Activated B cell treated with CpG ODN at 0.5 μM for 24 hours (primary cell): ENCODE measurements around the gene SPARCL1. TPM values are rescaled to one million over a fixed set of nuclear protein-coding genes. Genes with fewer than 3 reads are reported as not detected.
"Not testable (repeated sequence)": the region's sequence is repeated elsewhere in the genome, so short reads cannot be mapped to it uniquely, and the experiment has no call there.

Source experiments
- ATAC-seq: fragments of 200-7000 bp; cut with Tn5 transposase; one replicate; pipeline ENCODE4 v1.10.0; 2021; ENCODE audit warnings: low read depth, mild to moderate bottlenecking, moderate library complexity
- CTCF ChIA-PET: fragments of 350-600 bp; sonication (Branson Sonifier 250); formaldehyde crosslinking; loops from one replicate; lab custom pipeline; 2021; ENCODE audit warnings: antibody characterized with exemption; lab: Charles Lee
- POLR2A ChIA-PET: fragments of 350-600 bp; sonication (Branson Sonifier 250); formaldehyde crosslinking; loops from one replicate; lab custom pipeline; 2021; ENCODE audit warnings: antibody characterized with exemption; lab: Charles Lee
- DNase-seq: peaks from one replicate; pipeline ENCODE4 v3.0.0; 2022
- H3K27ac Mint-ChIP-seq: one replicate; pipeline ENCODE4 v1.8.0; 2020; ENCODE audit warnings: mixed read lengths
- H3K27me3 Mint-ChIP-seq: one replicate; pipeline ENCODE4 v1.8.0; 2021; ENCODE audit warnings: mixed read lengths
- H3K36me3 Mint-ChIP-seq: one replicate; pipeline ENCODE4 v1.8.0; 2021; ENCODE audit warnings: low read depth, mixed read lengths
- H3K4me1 Mint-ChIP-seq: one replicate; pipeline ENCODE4 v1.8.0; 2021; ENCODE audit warnings: mixed read lengths
- H3K4me3 Mint-ChIP-seq: one replicate; pipeline ENCODE4 v1.8.0; 2020; ENCODE audit warnings: mild to moderate bottlenecking, mixed read lengths
- H3K9me3 Mint-ChIP-seq: one replicate; pipeline ENCODE4 v1.8.0; 2020; ENCODE audit warnings: mixed read lengths
- CTCF ChIP-seq: fragments of 200-600 bp; IDR thresholded peaks from one replicate; pipeline ENCODE4 v1.8.0; 2022; ENCODE audit warnings: antibody characterized with exemption, mild to moderate bottlenecking
- intact Hi-C: fragments of 100-400 bp; cut with micrococcal nuclease; formaldehyde crosslinking; loops from one replicate; pipeline ENCODE4 v1.15.1; 2024
- total RNA-seq: library from RNA; stranded (reverse); gene quantifications from 2 replicates; pipeline ENCODE4 v1.2.3, GENCODE V29; 2022

The SPARCL1 gene
- total RNA-seq, 1 donor from 2014 or later = not detected

DNA sequence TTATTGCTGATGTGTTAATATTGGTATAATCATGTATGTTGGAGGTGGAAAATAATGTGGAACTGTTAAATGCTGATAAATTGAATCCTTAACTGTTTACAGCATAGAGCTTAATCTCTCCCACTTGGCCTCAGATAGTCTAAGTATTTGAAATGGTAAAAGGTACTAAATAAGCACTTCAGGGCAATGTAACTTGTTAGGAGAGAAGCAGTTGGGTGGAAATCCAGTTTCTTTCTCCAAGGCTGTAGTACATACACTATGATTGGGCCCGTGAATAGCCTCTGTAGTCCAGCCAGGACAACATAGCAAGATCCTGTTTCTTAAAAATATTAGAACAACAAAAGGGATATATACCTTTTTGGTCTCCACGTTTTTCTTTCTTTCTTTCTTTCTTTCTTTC lies 67.1 kb downstream of the SPARCL1 start:
- Mint-ChIP-seq H3K36me3 (peaks cover 27% of the 10 kb centered on the region), H3K9me3 (peaks cover 2% of the 10 kb centered on the region), H3K4me1 (no peaks in the 10 kb centered on the region), H3K27ac (no peak overlapping the region), H3K27me3 (no peaks in the 10 kb centered on the region), H3K4me3 (no peak overlapping the region)
- no peak for TF ChIP-seq CTCF
- POLR2A ChIA-PET = no interaction called here
- CTCF ChIA-PET = interaction anchor here (3.3 kb wide), 1 partner anchor 86 kb away, joined by 12 read pairs; no protein-coding TSS in a partner anchor
- ATAC-seq (no peak), DNase-seq (no peak)
- intact Hi-C loops = no loop called here

- H3K4me1 Mint-ChIP-seq = no peaks in the 10 kb centered on the region
- CTCF ChIA-PET = interaction anchor here (3.3 kb wide), 1 partner anchor 86 kb away, joined by 12 read pairs; no protein-coding TSS in a partner anchor
- ATAC-seq = no peak
- POLR2A ChIA-PET = no interaction called here
- intact Hi-C loops = no loop called here
- peaks cover 2% of the 10 kb centered on the region for H3K9me3 Mint-ChIP-seq
- TF ChIP-seq CTCF = no peak
- no peak for DNase-seq
- H3K27me3 Mint-ChIP-seq = no peaks in the 10 kb centered on the region
- no peak overlapping the region for H3K27ac Mint-ChIP-seq
- H3K36me3 Mint-ChIP-seq = peaks cover 27% of the 10 kb centered on the region
- no peak overlapping the region for H3K4me3 Mint-ChIP-seq
These were observed 67.9 kb downstream of the SPARCL1 start for GRCh38 chr4:87461281-87461700.

GRCh38 chr4:87458913-87459312 lies 70.3 kb downstream of the SPARCL1 start:
- no peak for ATAC-seq
- Mint-ChIP-seq H3K27ac (no peak overlapping the region), H3K9me3 (peaks cover 2% of the 10 kb centered on the region), H3K36me3 (peaks cover 45% of the 10 kb centered on the region), H3K4me1 (no peaks in the 10 kb centered on the region), H3K4me3 (no peak overlapping the region), H3K27me3 (no peaks in the 10 kb centered on the region)
- no peak for TF ChIP-seq CTCF
- POLR2A ChIA-PET = no interaction called here
- DNase-seq = no peak
- CTCF ChIA-PET = interaction anchor here (2.0 kb wide), 1 partner anchor 83 kb away, joined by 5 read pairs; no protein-coding TSS in a partner anchor
- intact Hi-C loops = no loop called here

GRCh38 chr4:87451537-87451936 lies 77.6 kb downstream of the SPARCL1 start:
- Mint-ChIP-seq H3K9me3 (no peaks in the 10 kb centered on the region), H3K4me3 (no peak overlapping the region), H3K36me3 (peaks cover 54% of the 10 kb centered on the region), H3K4me1 (no peaks in the 10 kb centered on the region), H3K27ac (no peak overlapping the region), H3K27me3 (no peaks in the 10 kb centered on the region)
- POLR2A ChIA-PET = no interaction called here
- DNase-seq (no peak), ATAC-seq (no peak)
- TF ChIP-seq CTCF = no peak
- intact Hi-C loops = no loop called here
- CTCF ChIA-PET = interaction anchor here (1.0 to 1.1 kb wide), 2 partner anchors 76 to 82 kb away, joined by 3 read pairs; no protein-coding TSS in a partner anchor

GRCh38 chr4:87446375-87446774 lies 82.8 kb downstream of the SPARCL1 start:
- H3K4me1 Mint-ChIP-seq, H3K27me3 Mint-ChIP-seq, H3K27ac Mint-ChIP-seq, POLR2A ChIA-PET, CTCF ChIA-PET, intact Hi-C loops, H3K4me3 Mint-ChIP-seq, H3K9me3 Mint-ChIP-seq, DNase-seq, ATAC-seq: not testable (repeated sequence)
- H3K36me3 Mint-ChIP-seq = peaks cover 56% of the 10 kb centered on the region

DNA sequence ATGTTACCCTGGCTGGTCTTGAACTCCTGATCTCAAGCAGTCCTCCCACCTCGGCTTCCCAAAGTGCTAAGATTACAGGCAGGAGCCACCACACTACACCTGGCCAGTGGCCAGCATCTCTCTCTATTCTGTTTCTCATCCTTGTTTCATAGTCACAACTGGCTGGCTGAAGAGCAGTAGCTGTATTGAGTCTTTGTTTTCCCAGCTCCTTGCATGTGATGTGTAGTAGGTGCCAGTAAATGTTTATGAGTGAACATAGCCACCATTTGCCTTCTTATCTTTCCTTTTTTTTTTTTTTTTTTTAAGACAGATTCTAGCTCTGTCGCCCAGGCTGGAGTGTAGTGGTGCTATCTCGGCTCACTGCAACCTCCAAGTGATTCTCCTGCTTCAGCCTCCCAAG lies 83.2 kb downstream of the SPARCL1 start:
- no peak for ATAC-seq
- TF ChIP-seq CTCF = no peak
- no peak overlapping the region for H3K27ac Mint-ChIP-seq
- ChIA-PET CTCF (no interaction called here), POLR2A (no interaction called here)
- no peaks in the 10 kb centered on the region for H3K9me3 Mint-ChIP-seq
- H3K36me3 Mint-ChIP-seq = peaks cover 54% of the 10 kb centered on the region
- H3K27me3 Mint-ChIP-seq = no peaks in the 10 kb centered on the region
- DNase-seq = no peak
- intact Hi-C loops = no loop called here
- H3K4me3 Mint-ChIP-seq = no peak overlapping the region
- H3K4me1 Mint-ChIP-seq = no peaks in the 10 kb centered on the region
